Measurements from ENCODE around the gene ERBIN. TPM values are rescaled to one million over a fixed set of nuclear protein-coding genes. Genes with fewer than 3 reads are reported as not detected.

Gene ERBIN
- total and polyA plus RNA-seq, 2 of the 13 experiments (the other 11 are each of a cell fraction or from before 2014, with no cell fraction given) = 14.4 to 41.7 TPM

GRCh38 chr5:65925044-65925600 is 1.3 kb upstream of the ERBIN start (continued):
- TF ChIP-seq ZNF660 (CRISPR knock-in tag; IDR thresholded peaks at IDR 0.05; ENCODE audit: borderline replicate concordance, low read depth) (no peak), HIVEP1 (CRISPR knock-in tag; IDR thresholded peaks at IDR 0.05) (peak; percentile 73), ZNF431 (CRISPR knock-in tag; IDR thresholded peaks at IDR 0.05; ENCODE audit: borderline replicate concordance, low read depth) (no peak), IRF1 (CRISPR knock-in tag; IDR thresholded peaks at IDR 0.05; ENCODE audit: low read depth) (0 out of 2 replicates have a peak, but pooled peaks have one; percentile 33), ZC3H13 (CRISPR knock-in tag; IDR thresholded peaks at IDR 0.05) (0 out of 2 replicates have a peak, but pooled peaks have one; percentile 43), FLYWCH1 (CRISPR knock-in tag; IDR thresholded peaks at IDR 0.05) (no peak), TFDP2 (CRISPR knock-in tag; IDR thresholded peaks at IDR 0.05) (no peak), ZNF350 (CRISPR knock-in tag; IDR thresholded peaks at IDR 0.05; ENCODE audit: borderline replicate concordance, low read depth) (peak; percentile 69), RFX5 (IDR thresholded peaks at IDR 0.05; ENCODE audit: low read depth, low read length) (no peak), SALL1 (CRISPR knock-in tag; IDR thresholded peaks at IDR 0.05) (peak; percentile 45; the same call in 1 of the 2 replicates), ZNF703 (CRISPR knock-in tag; IDR thresholded peaks at IDR 0.05; ENCODE audit: borderline replicate concordance) (0 out of 2 replicates have a peak, but pooled peaks have one; percentile 61), ZSCAN31 (CRISPR knock-in tag; IDR thresholded peaks at IDR 0.05; ENCODE audit: low read depth) (no peak), MIER2 (CRISPR knock-in tag; IDR thresholded peaks at IDR 0.05) (no peak), ZNF407 (CRISPR knock-in tag; IDR thresholded peaks at IDR 0.05; ENCODE audit: not compliant biosample characterization) (no peak), ZZZ3 (CRISPR knock-in tag; IDR thresholded peaks at IDR 0.05; ENCODE audit: borderline replicate concordance) (0 out of 2 replicates have a peak, but pooled peaks have one; percentile 21), ZNF296 (CRISPR knock-in tag; conservative IDR thresholded peaks at IDR 0.05) (no peak), RFXANK (CRISPR knock-in tag; IDR thresholded peaks at IDR 0.05) (no peak)

Measured in HepG2 (cell line).